Measurements from ENCODE around the gene SNX9.

- TF ChIP-seq, protein P1, sequence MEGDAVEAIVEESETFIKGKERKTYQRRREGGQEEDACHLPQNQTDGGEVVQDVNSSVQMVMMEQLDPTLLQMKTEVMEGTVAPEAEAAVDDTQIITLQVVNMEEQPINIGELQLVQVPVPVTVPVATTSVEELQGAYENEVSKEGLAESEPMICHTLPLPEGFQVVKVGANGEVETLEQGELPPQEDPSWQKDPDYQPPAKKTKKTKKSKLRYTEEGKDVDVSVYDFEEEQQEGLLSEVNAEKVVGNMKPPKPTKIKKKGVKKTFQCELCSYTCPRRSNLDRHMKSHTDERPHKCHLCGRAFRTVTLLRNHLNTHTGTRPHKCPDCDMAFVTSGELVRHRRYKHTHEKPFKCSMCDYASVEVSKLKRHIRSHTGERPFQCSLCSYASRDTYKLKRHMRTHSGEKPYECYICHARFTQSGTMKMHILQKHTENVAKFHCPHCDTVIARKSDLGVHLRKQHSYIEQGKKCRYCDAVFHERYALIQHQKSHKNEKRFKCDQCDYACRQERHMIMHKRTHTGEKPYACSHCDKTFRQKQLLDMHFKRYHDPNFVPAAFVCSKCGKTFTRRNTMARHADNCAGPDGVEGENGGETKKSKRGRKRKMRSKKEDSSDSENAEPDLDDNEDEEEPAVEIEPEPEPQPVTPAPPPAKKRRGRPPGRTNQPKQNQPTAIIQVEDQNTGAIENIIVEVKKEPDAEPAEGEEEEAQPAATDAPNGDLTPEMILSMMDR (IDR thresholded peaks at IDR 0.05; ENCODE audit: low read length), result no peak
- TF ChIP-seq EZH2 (IDR thresholded peaks at IDR 0.05; ENCODE audit: borderline replicate concordance, low read length), result no peak
These were observed 88.2 kb downstream of the SNX9 start for GRCh38 chr6:157911278-157911677.
